HuH-7 (cell line): ENCODE measurements around the gene CAB39L.

Experiments used
- DNase-seq: peaks from one replicate; pipeline ENCODE4 v3.0.0; 2011; ENCODE audit warnings: low spot score

The CAB39L gene

DNA sequence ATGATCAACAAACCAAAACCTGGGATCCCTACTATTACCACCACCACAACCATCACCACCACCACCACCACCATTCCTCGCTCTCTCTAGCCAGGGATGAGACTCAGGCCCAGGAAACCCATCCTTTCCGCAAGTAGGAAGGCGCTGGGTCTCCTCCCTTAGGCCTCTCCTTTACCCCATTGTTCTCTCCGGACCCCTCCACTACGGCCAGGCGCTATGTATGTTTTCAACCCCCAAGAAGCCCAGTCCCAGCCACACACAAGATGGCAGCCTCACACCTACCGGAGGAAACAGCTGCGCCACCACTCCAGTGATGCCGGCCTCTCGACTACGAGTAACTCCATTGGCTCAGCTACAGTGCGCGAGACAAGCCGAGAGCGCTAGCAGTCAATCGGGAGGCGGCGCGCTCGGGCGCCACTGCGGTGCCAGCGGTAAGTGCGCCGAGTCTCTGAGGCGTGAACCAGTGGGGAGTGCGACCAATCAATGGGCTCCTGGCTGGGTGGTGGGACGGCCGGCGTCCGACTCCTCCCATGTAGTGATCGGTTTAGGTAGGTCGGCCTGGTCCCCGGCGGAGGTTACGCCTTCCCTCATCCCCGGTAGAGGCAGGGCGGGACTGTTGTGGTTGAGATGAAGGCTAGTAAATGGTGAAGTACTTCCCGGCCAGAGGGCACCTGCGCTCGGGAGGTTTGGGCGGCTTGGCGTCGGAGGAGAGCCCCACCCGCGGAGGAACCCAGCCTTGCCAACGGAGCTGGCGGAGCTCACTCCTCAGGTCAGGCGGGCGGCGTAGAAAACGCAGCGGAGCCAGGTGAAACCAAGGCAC is at the start of gene CAB39L, which contains the start of gene SETDB2:
Gene CAB39L, minus strand, starts transcription at position 361 of the 820 bp plus-strand sequence. CDS start 61,154 bp downstream, outside the sequence.
Gene SETDB2, plus strand, starts transcription at position 571 of the 820 bp plus-strand sequence. CDS start 7,620 bp downstream, outside the sequence.
- DNase-seq: peak; percentile 87

DNA sequence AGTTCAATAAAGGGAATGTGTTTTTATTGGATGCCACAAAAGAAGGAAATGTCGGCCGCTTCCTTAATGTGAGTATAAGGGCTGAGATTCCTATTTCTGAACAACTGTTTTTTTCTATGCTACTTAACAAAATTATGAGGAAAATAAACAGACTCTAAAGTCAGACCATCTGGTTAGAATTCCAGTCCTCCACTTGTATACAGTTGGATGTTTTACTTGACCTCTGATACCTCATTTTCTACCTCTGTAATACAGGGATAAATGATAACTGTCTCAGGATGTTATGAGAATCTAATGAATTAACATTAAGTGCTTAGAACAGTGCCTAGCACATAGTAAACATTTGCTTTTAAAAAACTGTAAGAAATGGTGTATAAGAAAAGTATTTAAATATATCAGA is 44.7 kb upstream of the CAB39L start:
- no peak for DNase-seq

DNA sequence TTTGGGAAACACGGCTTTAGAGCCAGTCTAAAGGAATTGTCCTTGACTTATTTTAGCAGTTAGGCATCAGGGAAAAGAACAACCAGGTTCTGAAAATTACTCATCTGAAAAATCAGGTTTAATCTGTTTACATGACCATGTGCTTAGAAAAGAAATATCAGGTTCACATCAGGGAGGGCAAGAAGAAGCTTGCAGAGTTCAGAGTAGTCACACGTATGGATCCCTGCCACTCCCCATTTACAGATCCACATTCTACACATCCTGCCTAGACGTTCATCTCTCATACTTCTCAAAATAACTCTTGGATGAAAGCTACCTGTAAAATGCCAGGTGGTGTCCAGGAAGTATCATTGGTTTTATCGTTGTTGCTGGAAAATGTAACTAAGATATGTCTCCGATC is 37.9 kb upstream of the CAB39L start:
- no peak for DNase-seq

DNA sequence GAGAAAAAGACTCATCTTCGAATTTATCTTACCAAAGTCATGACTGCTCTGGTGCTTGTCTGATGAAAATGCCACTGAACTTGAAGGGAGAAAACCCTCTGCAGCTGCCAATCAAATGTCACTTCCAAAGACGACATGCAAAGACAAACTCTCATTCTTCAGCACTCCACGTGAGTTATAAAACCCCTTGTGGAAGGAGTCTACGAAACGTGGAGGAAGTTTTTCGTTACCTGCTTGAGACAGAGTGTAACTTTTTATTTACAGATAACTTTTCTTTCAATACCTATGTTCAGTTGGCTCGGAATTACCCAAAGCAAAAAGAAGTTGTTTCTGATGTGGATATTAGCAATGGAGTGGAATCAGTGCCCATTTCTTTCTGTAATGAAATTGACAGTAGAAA is 32.7 kb upstream of the CAB39L start:
- no peak for DNase-seq

DNA sequence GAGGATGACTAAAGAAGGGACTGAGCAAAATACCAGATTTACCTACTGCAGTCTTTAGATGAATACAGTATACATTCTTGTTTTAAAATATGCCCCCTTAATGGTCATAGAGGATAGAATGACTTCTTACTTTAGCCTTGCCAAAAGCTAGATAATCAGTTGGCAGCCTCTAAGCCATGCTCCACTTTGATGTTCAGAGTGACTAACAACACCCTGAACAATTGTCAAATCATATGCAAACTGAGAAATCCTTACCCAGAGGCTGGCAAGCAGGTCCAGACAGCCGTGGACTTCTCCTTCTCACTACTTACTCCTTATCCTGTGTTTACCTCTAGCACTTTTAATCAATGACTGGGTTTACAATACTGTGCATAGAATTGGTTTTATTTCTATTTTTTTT is 28.3 kb upstream of the CAB39L start:
- DNase-seq: no peak

DNA sequence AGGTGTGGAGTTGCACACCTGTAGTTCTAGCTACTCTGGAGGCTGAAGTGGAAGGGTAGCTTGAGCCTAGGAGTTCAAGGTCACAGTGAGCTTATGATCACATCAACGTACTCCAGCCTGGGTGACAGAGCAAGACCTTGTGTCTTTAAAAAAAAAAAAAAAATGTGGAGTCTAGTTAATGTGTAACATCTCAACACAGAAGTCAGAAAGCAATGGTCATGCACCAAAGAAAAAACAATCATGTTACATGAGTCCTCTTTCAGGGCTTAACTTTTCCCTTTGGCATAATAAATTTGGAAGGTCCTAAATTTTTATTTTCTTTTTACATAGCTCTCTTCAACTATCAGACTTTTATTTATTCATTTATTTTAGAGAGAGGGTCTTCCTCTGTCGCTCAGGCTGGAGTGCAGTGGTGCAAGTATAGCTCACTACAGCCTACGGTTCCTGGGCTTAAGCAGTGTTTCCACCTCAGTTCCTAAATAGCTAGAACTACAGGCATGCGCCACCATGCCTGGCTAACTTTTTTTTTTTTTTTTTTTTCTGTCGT is 22.5 kb upstream of the CAB39L start:
- DNase-seq: no peak

DNA sequence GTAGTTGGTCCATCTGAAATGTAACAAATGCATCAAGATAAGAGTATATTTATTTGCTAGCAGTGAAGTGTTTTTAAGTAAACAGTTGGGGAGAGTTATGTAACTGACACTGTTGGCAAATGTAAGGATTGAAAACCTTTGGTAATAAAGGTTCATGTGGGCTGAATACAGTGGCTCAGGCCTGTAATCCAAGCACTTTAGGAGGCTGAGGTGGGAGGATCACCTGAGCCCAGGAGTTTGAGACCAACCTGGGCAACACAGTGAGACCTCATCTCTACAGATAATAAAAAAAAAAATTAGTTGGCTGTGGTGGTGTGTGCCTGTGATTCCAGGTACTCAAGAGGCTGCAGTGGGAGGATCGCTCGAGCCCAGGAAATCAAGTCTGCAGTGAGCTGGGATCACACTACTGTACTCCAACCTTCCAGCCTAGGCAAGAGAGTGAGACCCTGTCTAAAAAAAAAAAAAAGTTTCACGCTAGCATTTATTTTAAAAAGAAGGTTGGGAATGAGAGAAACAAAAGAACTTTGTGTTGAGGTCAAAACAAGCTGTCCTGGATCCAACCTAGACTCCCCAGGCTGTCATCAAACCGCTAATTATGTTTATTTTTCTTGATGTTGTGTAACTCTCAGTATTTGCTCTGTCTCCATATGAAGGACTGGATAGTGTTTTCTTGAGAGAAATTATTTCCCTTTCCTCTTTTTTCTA is 20.9 kb upstream of the CAB39L start:
- peak; percentile 14 for DNase-seq

DNA sequence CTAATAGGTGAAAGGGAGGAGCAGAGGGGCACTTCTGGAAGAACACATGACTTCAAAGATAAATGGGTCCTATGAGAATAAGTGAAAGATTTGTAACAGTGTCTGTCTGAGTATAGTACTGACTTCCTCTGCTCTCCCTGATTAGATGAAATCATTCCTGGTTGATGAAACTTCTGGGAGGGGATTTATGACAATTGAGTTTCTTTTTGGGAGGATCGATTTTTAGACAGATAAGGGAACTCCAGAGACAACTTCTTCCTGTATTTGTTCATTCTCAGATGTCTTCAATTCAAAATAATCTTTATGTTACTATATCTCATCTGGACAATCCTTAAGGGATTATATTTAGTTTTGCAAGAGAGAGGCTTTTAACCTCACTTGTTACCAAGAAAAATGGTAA is 20.2 kb upstream of the CAB39L start:
- no peak for DNase-seq

DNA sequence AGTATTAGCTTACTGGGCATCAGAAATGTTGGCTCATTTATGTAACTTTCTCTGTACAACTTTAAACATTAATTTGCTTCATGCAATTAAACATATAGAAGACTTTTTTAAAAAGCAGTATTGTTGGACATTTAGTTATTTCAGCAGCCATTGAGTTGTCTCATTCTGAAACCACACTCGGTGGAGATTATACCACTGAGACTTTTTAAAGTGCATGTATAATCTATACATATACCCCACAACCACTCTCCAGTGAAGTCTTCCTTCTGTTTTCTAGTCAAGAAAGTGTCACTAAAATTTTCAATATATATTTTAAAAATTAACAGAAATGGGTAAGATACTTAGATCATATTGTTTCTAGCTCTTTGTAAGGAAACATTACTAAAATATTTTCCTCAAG is 15.7 kb upstream of the CAB39L start:
- DNase-seq: no peak

DNA sequence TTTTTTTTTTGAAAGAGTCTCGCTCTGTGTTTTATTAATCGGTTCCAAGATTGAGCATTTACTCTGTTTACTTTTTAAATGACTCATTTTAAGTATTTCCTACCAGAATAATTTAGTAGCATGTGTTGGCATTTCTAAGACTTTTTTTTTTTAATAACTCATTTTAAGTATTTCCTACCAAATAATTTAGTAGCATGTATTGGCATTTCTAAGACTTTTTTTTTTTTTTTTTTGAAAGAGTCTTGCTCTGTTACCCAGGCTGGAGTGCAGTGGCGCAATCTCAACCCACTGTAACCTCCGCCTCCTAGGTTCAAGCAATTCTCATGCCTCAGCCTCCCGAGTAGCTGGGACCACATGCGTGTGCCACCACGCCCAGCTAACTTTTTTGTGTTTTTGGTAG is 13.4 kb upstream of the CAB39L start:
- no peak for DNase-seq

DNA sequence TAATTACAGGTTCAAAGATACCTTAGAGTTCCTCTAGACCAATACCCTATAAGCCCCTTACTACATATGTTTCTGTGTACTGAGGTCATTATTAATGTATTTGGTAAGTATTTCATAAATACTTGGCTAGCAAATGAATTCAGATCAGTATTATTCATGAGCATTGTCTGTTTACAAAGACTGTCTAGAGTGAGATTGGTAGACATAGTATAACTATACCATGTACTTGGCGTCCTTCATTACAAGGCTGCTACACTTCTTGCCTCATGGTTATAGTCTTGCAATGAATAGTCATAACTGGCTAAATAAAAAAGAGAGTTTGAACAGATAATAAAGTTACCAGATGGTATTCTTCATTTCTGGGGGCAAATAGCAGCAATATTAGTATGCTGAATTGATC is 12.3 kb upstream of the CAB39L start:
- DNase-seq: no peak

DNA sequence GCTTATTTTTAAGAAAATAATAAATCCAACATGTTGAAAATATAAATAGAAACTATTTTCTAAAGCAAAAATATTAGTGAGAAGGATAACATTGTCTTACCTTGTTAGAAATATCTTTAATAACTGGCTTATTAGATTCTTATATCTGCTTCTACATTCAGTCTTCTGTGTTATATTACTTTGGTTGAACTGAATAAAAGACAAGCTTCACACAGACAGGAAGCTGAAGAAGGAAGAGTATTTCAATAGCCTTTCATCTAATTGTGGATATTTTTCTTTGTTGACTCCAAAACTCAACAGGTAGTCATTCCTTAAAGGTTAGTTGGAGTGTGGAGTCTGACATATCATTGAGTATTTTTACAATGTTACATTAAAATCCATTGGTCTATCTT is 11.1 kb upstream of the CAB39L start:
- DNase-seq: no peak

DNA sequence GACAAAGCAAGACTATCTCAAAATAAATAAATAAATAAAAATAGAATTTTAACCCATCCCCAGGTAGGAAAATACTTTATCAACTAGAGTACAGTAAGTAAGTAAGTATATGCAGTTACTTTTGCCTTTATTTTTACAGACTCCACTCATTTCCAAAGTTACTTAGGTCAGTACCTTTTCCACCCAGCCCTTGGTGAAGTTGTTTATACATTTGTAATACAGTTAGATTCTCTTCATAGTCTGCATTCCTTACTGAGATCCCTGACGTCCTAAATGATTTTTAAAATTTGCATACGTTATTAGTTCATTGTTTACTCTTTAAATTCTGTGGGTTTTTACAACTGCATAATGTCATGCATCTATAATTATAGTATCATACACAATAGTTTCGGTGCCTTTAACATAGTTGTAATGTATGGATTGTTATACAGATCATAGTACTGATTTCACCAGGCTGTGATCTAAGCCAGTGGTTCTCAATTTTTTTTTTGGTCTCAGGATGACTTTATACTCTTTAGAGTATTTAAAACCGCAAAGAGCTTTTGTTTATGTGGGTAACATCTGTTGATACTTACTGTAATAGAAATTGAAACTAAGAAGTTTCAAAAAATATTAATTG is 10.6 kb upstream of the CAB39L start:
- DNase-seq: no peak

DNA sequence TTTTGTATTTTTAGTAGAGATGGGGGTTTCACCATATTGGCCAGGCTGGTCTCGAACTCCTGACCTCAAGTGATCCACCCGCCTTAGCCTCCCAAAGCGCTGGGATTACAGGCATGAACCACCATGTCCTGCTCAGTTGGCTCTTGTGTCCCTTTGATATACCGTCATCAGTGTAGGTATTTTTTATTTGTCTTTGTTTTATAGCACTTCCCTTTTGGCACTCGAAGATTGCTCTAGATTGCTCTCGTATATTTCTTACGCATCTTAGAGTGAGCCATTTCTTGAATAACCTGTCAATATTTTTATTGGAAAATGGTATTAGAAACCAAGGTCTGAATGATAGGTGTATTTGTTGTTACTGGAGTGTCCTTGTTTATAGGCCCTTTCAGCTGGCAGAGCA is 9.6 kb upstream of the CAB39L start:
- no peak for DNase-seq

DNA sequence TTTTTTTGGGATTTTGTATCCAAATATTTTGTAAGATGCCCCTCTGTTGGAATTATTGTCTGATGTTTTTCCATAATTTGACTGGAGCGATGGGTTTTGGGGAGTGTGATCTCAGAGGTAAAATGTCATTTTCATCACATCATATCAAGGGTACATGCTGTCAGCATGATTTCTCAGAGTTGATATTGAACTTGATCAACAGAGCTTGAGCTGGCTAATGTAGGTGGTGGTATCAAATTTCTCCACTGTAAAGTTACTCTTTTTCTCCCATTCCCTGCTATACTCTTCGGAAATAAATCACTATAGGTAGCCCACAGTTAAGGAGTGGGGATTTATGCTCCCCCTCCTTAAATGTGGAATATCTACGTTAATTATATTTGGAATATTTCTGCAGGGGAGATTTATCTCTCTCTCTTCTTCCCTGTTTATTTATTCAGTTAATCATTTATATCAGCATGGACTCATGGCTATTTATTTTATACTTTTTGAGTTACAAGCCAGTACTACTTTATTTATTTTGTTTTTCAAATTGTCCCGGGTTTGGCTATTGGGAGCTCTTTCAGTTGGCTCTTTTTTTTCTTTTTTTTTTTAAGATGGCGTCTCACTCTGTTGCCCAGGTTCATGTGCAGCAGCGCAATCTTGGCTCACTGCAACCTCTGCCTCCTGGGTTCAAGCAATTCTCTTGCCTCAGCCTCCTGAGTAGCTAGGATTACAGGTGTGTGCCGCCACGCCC is 9.0 kb upstream of the CAB39L start:
- DNase-seq: no peak

DNA sequence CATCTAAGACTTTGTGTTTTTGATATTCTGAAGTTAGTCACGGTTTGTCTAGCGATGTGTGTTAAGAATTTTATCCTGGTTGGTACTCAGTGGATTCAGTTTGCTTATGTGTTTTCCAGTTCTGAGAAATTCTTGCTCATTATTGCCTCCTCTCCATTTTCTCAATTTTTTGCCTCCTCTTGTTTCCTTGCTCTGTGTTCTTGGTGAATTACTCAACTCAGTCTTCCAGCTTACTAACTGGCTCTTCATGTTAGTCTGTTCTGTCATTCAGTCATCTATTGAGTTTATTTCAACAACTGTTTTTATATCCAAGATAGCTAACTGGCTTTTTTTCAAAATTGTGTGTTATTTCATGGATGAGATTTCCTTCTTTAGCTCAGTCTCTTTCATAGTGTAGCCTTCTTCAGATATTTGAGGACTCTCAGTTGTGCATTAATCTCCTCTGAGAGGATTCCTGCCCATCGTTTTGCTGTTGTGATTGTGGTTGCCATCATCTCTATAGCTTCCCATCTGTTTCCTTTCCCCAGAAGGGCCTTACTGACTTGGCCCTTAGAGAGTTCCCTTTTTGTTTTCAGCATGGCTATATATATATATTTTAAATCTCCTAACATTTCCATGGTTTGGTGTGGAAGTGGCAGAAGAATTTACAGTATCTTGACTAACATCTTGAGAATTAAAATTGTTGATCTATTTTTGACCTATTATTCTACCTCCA is 6.4 kb upstream of the CAB39L start:
- no peak for DNase-seq

DNA sequence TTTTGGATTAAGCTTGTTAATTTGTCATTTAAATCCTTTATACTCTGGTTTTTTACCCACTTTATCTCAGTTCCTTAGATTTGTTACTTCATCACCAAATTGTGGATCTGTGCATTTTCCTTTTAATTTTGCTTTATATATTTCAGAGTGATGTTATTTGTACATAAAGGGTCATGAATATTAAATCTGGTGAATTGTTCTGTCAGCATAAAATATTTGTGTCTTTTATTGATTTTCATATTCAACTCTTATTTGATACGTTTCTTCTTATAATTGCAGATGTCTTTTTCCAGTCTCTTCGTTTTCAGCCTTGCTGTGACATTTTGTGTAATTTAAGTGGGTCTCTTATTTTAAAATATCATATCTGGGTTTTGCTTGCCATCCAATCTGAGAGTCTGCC is 4.9 kb upstream of the CAB39L start:
- DNase-seq: no peak

DNA sequence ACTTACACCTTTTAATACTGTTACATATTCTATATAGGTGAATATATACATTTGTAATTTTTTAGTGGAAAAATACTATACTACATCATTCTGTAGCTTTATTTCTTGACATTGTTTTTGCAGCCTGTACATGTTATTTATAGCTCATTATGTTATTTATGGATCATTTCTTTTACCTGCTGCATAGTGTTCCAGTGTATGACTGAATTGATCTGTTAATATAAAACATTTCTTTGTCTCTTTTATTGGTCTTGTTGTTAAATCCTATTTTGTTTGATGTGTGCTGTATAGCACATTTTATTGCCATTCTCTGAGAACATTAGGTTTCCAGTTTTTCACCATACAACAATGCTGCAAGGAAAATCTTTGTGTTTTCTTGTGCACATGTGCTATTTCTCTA is 2.6 kb upstream of the CAB39L start:
- no peak for DNase-seq

DNA sequence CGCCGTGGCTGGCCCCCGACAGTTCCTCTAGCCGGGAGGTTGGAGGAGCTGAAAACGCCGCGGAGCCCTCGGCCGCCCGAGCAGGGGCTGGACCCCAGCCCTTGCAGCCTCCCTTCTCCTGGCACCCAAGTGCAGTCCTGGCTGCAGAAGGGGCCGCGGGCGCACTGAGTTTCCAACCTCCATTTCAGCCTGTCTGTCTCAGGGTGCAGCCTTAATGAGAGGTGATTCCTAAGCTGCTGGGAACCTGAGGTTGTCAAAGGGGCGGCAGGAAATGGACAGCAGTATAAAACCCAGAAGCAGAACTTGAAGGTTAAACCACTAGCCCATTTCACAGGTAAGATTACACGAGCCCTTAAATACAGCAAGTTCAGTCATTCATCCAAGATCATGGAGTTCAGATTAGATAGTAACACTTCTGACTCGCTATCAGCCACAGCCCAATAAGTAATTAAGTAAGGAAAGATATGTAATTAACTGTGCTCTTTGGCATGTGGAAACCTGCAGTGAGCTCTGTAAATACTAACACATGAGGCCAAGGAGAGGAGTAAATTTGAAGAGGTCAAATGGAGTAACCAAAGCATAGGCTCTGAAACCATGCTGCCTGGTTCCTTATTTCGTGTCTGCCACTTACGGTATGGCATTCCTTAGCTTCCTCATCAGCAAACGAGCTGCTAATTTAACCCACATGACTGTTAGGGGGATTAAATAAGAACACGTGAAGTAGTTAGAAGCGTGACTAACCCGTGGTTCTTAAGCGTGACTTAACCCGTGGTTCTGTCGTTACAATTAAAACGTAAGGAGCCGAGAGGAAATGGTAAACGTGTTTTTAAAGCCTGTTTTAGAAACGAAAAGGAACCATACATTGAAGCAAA is 896 bp upstream of the CAB39L start:
- DNase-seq: peak; percentile 11

DNA sequence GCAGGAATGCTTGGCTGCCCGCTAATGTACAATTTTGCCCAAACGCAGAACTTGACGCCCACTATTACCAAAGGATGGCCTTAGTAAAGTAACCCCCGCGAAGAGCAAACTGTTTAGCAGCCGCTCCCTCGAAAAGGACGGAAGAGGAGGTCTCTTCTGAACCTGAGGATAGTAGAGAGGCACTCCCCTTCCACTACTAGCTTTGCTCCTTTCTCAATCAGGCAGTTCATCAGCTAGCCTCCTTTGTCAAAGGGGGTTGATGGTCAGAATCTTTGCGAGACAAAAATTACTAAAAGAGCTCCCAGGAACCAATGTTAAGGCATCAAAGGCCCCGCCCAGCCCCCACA is 534 bp downstream of the CAB39L start:
- no peak for DNase-seq

DNA sequence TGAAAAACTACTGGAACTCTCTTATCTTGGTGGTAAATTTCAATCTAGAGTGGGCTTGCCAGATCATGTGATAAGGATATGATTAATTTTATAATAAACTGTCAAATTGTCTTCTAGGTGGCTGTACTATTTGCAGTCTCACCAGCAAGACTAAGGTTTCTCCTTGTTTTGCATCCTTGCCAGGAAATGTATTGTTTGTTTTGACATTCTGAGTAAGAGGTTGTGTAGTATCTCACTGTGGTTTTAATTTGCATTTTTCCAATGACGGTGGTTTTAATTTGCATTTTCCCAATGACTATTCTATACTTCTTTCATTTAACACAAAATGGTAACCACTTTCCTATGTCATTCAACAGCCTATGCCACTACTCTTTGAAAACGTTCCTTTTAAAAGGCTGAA is 2.0 kb downstream of the CAB39L start:
- DNase-seq: no peak
